GM13977 (cell line): ENCODE measurements around the gene SLC22A17.
A peak's percentile ranks its signal among the peaks of the same experiment; 100 is the strongest.
"Not testable (repeated sequence)": the region's sequence is repeated elsewhere in the genome, so short reads cannot be mapped to it uniquely, and the experiment has no call there.

Source experiments
- DNase-seq: peaks from one replicate; pipeline ENCODE4 v3.0.0; 2012; ENCODE audit warnings: low spot score
- CTCF ChIP-seq: IDR thresholded peaks from 2 replicates; pipeline ENCODE4 v1.5.1; 2012; ENCODE audit warnings: mild to moderate bottlenecking, control low read depth; ENCODE audit not compliant: insufficient read depth; ENCODE audit errors: extremely low read depth, missing control alignments
- in situ Hi-C: fragments of 300-500 bp; cut with MboI; formaldehyde crosslinking; loops from one replicate; pipeline ENCODE4 v1.12.0; 2022; ENCODE audit warnings: low sequenced_read_pairs, low pct_unique_long_range_greater_than_20kb, mixed read lengths, inconsistent platforms; ENCODE audit not compliant: unreplicated experiment

Gene SLC22A17

GRCh38 chr14:23386999-23387398, 34.3 kb upstream of the SLC22A17 start:
- TF ChIP-seq CTCF = no peak
- no peak for DNase-seq
- in situ Hi-C loops = no loop called here

- DNase-seq, in situ Hi-C loops: not testable (repeated sequence)
These were observed 33.6 kb upstream of the SLC22A17 start for GRCh38 chr14:23386266-23386657.

GRCh38 chr14:23385642-23386265, 33.1 kb upstream of the SLC22A17 start:
- in situ Hi-C loops = no loop called here
- DNase-seq = no peak

GRCh38 chr14:23385244-23385641, 32.6 kb upstream of the SLC22A17 start:
- TF ChIP-seq CTCF = no peak
- in situ Hi-C loops = no loop called here
- DNase-seq = no peak

More at GRCh38 chr14:23385642-23386265, 33.1 kb upstream of the SLC22A17 start:
- peak; percentile 6 for TF ChIP-seq CTCF

GRCh38 chr14:23384364-23385080, 31.8 kb upstream of the SLC22A17 start:
- no peak for DNase-seq
- in situ Hi-C loops = no loop called here
- no peak for TF ChIP-seq CTCF

GRCh38 chr14:23382731-23383440, 30.2 kb upstream of the SLC22A17 start:
- no peak for DNase-seq
- in situ Hi-C loops = no loop called here
- no peak for TF ChIP-seq CTCF

GRCh38 chr14:23382276-23382675, 29.6 kb upstream of the SLC22A17 start:
- DNase-seq = no peak

More at GRCh38 chr14:23382276-23382675, 29.6 kb upstream of the SLC22A17 start:
- no peak for TF ChIP-seq CTCF
- in situ Hi-C loops = no loop called here
